DND-41 (cell line): ENCODE results near the gene BMS1.

Experiments
- EZH2 ChIP-seq: IDR thresholded peaks from 3 replicates; pipeline ENCODE4 v1.6.1; 2012; ENCODE audit warnings: borderline replicate concordance, low read depth, mild to moderate bottlenecking, moderate library complexity, low read length, inconsistent platforms; ENCODE audit not compliant: severe bottlenecking
- TF ChIP-seq, protein P1 (sequence below): IDR thresholded peaks from 2 replicates; pipeline ENCODE4 v1.5.1; 2012; ENCODE audit warnings: borderline replicate concordance, low read length, moderate library complexity, mild to moderate bottlenecking; ENCODE audit not compliant: poor library complexity, severe bottlenecking; ENCODE audit errors: extremely low read depth

DNA sequence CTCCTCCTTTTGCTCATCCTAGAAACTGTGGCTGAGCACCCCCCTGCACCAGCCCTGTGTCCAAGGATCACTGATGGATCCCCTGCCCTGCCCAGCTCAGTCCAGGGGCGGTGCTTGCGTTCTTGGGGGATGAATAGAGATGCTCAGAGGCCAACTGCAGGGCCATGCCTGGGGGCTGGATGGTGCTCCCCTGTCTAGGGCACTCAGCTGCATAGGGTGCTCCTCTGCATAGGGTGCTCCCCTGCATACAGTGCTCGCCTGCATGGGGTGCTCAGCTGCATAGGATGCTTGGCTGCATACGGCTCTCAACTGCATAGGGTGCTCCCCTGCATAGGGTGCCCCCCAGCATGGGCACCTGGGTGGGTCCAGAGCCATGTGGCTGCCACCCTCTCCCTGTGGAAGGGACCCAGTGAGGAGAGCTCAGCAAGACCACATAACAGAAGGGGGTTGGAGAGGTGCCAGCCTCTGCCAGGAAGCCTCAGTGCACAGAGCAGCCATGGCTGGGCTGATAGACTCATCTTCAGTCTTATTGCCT is 95.0 kb downstream of the BMS1 start:
- TF ChIP-seq, protein P1, sequence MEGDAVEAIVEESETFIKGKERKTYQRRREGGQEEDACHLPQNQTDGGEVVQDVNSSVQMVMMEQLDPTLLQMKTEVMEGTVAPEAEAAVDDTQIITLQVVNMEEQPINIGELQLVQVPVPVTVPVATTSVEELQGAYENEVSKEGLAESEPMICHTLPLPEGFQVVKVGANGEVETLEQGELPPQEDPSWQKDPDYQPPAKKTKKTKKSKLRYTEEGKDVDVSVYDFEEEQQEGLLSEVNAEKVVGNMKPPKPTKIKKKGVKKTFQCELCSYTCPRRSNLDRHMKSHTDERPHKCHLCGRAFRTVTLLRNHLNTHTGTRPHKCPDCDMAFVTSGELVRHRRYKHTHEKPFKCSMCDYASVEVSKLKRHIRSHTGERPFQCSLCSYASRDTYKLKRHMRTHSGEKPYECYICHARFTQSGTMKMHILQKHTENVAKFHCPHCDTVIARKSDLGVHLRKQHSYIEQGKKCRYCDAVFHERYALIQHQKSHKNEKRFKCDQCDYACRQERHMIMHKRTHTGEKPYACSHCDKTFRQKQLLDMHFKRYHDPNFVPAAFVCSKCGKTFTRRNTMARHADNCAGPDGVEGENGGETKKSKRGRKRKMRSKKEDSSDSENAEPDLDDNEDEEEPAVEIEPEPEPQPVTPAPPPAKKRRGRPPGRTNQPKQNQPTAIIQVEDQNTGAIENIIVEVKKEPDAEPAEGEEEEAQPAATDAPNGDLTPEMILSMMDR: no peak
- TF ChIP-seq EZH2: no peak
